Upper lobe of left lung (tissue), 4 donors: ENCODE data around the gene SPACA4.

Experiments used
- CTCF ChIP-seq, 6 experiments: fragments of 450-650 bp in 4 of 6; fragments of 200-600 bp in 2 of 6; sonication (generic) in 2 of 6; IDR thresholded peaks; one replicate each; pipeline ENCODE4 v1.5.1; 2016 to 2019; ENCODE audit warnings: antibody characterized with exemption in 6 of 6
- POLR2A ChIP-seq, 4 donors: fragments of 450-650 bp; IDR thresholded peaks; one replicate each; pipeline ENCODE4 v1.5.1; 2016 to 2017; ENCODE audit warnings: antibody characterized with exemption in 4 of 4, mild to moderate bottlenecking in 2 of 4

- TF ChIP-seq CTCF (IDR thresholded peaks at IDR 0.05): no peak
- TF ChIP-seq POLR2A (IDR thresholded peaks at IDR 0.05): no peak
Observed at GRCh38 chr19:48591021-48591420, 15.5 kb upstream of the SPACA4 start.
